Fibroblast of skin of left quadriceps (primary cell): ENCODE results near the gene PCP4.

Experiments
- DNase-seq, 2 experiments: peaks; one replicate each; pipeline ENCODE4 v3.0.0-alpha.2; 2013; ENCODE audit warnings: low read depth in 2 of 2

PCP4 gene

DNA sequence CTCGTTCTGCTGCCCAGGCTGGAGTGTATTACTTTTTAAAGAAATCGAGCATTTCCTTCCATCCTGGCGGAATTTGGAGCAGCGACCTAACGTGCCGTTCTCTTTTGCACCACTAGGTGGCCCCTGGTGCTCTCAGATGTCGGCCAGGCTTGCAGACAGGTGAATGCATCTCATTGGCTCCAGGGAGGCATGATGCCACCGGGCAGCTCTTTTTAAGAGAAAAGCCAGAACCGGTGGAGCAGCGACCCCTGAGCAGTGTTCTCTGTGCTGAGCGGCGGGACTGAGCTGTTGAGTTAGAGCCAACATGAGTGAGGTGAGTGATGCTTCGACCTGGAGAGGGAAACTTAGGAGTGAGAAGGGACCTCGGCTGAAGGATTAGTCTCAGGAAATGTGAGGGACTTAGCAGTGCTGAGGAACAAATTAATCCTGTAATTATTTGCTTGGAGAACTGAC is at the start of gene PCP4:
PCP4 (plus strand) TSS at position 241 of the 453 bp plus-strand sequence; CDS start at position 305, 64 bp downstream.
- DNase-seq = no peak

DNA sequence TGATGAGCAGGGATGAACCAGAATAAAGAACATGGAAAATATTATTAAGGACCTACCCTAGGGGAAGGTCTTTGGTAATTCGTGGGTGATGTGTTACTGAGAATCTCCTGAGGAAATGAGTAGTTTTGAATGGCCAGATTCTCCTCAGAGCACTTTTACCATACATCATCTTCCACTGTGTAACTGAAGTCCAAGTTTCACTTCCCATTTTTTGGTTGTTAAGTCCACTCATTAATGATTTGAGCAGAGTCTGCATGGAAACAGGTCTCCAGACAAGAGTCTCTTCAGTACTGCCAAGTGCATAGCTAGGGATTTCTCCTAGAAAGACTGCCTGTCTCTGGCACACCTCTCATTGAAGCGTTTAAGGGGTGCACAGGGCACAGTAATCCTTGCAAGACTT is 48.7 kb upstream of the PCP4 start:
- DNase-seq = no peak

DNA sequence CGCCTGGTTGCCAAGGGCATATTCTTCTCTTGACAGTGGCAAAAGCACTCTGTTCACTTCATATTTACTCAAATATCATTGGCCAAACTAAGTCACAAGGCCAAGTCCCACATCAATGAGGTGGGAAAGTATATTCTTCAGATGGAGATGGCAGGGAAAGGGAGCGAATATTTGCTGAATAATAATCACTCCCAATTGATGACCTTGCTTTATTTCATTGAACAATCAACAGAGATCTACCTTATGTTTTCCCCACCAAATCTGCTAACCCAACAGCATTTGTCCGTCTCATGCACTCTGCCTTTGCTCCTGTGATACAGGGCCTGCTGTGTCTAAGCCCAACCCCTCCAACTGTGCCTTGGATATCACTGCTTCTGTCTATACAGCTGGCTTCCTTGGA is 45.2 kb upstream of the PCP4 start:
- DNase-seq = no peak

DNA sequence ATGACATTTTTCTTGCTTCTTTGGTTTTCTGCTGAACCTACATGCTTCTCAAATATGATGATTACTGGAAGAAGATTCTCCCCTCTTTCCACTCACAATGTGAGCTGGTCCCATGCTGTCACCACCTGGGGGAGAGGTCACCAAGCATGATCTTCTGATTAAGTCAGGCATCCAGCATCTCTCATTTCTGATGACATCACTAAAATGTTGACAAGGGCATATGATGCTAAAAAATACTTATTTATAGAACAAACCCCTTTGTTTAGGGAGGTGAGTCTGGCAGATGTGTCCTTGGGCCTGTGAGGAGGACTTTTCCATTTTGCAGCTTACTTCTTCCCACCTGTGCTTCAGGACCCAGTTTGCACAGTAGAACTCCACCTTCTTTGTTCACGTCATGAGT is 42.0 kb upstream of the PCP4 start:
- DNase-seq = no peak

DNA sequence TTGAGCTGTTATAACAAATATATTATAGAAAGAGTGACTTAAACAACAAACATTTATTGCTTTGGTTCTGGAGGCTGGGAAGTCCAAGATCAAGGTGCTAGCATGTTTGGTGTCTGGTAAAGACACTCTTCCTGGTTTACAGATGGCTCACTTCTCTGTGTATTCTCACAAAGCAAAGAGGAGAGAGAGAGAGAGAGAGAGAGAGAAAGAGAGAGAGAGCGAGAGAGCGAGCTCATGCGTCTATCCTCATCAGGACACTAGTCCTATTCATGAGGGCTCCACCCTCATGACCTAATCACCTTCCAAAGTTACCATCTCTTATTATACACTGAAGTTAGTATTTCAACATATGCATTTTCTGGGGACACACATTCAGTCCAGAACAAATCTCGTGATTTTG is 32.7 kb upstream of the PCP4 start:
- DNase-seq = no peak

DNA sequence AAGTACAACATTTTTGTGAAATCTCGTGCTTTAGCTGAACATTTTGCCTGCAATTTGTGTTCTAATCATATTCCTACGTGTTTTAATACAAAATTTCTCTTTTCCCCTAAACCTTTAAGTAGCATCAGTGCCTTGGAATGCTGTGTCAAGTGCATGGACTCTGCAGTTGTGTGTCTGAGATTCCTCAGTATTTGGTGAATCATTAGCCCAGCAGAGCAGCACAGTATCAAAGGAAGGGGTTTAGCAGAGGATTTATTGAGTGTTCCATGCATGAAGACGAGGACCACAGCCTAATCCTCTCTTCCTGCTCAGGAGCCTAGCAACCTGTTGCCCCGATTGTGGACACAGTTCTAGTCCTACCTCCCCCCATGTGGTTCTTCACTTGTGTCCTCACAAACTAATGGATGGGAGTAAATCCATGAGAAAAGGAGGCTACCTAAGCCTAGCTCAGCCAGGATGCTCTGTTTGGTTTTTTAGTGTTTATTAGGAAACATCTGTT is 29.3 kb upstream of the PCP4 start:
- no peak for DNase-seq

DNA sequence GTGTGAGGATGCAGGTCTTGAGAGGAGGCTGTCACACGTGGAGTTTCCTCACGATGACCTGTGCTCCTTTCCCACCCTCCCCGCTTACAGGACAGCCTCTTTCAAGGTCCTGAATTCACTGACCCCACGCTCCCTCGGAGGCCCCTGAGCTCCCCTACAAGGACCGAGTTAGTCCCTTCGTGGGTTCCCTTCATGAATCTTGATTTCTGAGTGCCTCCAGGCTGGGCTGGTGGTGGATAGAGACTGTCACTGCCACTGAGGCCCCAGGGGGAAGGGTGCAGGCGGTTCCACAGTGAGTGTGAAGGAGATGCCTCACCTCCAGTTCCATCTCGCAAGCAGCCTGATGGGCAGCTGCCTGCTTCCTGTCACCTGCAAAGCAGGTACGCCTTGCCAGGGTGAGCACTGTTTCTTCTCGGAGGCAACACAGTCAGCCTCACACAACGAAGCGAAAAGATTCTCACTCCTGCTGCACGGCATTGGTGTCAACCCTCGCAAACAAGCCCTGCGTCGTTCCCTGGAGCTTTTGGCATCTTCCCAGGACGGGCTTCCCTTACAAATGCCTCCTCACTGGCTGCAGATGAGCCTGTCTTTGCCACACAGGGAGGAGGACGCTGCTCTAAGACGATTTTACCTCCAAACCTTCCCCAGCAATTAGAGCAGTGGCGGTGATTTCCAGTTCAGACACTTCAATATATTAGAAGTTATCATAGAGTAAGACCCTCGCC is 26.7 kb upstream of the PCP4 start:
- DNase-seq = no peak

DNA sequence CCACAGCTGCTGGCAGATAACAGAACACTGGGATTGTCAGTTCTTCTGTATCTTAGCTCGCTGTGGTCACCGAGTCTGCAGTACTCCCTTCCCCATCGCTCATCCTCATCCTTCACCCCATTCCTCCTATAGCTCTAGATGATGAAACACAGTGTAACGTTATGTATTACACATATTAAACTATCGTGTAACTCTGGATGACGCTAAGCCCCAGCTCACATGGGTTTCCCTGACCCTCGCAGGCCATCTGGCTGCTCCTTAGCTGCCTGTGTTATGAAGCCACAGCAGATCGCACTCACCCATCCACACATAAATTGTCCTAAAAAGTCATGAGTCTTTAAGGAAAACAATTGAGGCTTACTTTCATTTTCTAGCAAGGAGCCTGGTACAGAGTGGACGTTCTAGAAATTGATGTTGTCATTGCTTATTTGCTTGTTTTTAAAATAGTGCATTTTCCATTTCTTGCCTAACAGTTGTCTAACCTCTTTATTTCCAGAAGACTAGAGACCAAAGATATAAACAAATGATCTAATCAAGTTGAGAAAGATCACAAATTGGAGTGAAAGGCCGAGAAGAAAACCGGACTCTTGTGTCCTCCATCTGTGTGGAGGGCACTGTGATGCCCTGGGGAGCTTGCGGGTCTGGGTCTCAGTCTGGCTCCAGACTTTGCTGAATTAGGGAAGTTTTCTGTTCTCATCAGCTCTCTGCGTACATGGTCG is 24.3 kb upstream of the PCP4 start:
- peak; percentile 25 to 29 for DNase-seq

DNA sequence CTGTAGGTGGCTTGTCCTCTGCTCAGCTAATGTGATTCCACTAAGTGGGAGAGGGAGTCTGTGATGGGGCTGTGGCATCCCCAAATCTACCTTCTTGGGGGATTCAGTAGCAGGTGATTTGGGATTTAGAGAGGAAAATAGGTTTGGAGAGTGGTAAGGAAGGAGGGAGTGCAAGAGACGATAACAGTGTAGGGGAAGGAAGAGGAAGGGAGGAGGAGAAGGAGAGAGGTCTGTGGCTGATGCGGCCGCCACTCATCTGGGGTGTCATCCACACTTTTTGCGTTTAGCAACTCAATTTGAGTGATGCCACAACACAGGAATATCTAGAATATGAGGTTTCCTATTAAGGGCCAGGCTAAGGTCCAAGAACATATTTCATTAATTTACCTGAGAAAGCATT is 23.8 kb upstream of the PCP4 start:
- no peak for DNase-seq

DNA sequence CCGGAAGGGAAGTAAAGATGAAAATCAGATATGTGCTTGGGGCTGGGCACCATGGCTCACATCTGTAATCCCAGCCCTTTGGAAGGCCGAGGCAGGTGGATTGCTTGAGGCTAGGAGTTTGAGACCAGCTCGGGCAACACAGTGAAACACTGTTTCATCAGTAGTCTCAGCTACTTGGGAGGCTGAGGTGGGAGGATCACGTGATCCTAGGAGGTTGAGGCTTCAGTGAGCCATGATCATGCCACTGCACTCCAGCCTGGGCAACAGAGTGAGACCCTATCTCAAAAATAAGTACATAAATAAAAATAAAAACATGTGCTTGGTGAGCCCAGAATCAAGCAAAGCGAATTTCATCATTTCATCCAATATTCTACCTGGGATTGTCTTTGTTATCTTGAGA is 23.3 kb upstream of the PCP4 start:
- no peak for DNase-seq

DNA sequence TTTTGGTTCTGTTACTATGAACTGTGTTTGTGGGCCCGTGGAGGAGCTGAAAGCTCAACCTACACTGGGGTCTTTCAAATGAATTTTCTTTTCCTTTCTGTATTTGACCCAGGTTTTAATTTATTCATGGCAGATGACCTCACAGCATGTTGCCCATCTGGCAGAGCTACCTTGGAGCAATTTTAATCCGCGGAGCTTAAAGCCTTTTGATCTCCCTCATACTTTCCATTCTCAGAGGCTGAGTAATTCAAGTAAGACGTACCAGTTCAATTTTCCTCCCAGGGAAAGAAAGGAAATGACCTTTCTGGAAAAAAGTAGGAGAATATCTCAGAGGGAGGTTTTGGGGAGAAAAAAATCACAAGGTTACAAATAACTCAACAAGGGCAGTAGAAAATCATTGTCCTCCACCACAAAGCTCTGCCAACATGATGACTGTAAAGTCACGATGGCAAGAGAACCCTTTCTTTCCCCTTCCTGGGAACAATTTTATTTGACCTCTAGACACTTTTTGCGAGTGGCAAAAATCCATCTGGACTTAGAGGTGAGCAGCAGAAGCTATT is 21.6 kb upstream of the PCP4 start:
- peak; percentile 56 to 58 for DNase-seq

DNA sequence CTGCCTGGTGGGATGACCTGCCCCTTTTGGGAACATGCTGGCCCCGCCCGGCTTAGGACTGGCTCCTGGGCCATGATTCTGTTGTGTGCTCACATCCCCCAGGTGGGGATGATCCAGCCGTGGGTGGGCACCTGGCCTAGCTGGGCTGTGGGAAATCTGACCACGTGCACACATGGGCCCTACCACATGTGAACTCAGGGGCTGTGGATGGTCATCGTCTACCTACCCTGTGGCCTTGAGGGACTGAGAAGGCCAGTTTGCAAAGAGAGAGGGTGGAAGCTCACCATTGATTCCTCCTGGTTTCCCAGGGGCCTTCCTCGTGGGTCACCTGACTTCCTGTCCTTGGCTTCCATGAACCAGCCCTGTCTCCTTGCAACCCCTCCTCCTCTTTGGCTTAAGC is 19.4 kb upstream of the PCP4 start:
- DNase-seq = no peak

DNA sequence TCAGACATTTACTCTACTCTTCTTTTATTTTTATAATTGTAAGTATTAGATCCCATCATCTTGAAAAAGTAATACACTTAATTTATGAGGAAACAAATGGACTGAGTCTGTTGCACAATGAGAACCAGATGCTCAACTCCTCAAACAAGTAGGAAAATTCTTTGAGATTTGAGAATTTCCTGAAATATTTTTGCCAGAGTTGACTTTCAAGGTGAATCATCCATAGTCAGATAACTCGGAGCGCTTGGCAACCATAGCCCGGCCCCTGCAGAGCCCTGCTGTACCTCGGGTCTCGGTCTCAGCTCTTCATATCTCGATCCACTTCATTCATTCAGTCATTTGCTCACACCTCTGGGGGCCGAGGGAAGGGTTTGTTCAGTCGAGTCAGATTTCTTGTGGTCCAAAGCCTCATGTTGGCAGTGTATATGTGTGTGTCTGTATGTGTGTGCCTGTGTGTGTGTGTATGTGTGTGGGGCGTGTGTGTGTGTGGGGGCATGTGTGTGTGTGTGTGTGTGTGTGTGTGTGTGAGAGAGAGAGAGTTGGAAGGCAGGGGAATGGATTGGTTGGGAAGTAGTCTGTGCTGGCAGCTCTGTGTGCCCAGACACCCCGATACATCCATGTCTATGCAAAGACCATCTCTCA is 18.1 kb upstream of the PCP4 start:
- peak; percentile 86 for DNase-seq

DNA sequence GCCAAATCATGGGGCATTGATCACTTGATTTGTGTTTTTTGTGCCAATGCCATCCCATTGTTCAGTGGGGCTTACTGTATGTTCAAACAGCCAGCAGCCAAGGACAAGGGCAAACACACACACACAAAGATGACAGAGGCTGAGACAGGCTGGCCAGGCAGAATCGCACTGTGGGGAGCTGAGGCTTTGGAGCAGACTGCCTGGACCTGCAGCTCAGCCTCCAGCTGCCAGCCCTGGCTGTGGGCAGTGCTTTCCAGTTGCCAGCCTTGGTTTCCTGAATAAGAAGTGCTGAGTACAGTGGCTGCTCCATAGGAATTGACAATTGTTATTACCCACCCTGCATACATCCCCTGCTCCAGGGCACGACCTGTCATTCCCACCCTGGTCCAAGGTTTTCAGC is 16.9 kb upstream of the PCP4 start:
- DNase-seq = no peak

DNA sequence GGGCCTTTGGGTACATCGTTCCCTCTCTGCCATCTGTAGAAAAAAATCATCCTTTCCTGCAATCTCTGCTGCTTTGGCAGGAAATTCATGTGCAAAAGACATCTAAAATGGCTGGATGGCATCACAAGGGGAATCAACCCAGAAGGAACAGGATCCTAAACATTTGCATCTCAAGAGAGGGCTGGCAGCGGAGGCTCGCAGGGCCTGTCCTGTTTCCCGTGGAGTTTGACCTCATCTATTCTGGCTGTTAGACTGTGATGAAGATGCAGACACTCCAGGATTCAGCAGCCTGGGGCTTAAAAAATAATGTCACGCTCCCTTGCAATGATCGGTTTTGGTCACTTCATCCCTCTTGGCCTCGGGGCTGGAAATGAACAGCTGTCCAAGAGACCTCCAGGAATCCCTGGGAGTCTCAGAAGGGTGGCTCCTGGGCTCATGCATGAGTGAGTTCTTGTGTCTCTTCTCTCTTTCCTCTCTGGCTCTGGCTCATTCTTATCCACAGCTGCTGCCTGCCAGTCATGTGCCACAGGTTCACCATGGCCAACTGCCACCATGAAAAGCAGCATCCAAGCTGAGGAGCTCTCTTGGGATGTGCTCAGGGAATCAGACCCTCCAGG is 16.1 kb upstream of the PCP4 start:
- DNase-seq = no peak

DNA sequence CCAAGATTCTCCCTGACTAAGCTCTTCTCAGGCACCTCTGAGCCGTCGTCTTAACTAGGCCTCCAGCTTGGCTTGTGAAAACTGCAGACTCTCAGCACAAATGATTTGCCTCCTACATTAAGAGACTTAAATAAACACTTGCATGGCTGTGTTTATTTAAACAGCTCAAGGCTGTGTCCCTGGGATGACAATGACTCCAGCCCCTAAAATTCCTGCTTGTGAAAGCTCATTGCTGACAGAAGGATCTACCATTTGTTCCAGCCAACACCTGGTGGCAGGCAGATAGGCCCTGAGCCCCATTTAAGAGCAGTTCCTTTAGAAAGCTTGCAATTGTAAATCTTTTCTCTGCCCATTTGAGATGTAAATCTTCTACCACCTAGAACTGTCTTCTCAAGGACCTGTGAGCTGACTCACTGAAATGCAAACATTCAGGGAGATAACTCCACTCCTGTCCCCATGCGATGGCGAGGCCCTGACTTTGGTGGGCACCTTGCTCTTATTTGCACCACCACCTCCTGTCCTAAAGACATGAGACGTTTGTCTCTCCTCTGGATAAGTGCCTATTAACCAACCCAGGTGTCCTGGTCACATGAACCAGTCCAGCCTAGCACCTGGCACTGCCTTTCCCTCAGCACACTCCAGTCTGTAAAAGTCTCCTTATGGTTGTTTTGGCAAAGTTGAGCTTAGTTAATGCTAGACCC is 15.1 kb upstream of the PCP4 start:
- no peak for DNase-seq

DNA sequence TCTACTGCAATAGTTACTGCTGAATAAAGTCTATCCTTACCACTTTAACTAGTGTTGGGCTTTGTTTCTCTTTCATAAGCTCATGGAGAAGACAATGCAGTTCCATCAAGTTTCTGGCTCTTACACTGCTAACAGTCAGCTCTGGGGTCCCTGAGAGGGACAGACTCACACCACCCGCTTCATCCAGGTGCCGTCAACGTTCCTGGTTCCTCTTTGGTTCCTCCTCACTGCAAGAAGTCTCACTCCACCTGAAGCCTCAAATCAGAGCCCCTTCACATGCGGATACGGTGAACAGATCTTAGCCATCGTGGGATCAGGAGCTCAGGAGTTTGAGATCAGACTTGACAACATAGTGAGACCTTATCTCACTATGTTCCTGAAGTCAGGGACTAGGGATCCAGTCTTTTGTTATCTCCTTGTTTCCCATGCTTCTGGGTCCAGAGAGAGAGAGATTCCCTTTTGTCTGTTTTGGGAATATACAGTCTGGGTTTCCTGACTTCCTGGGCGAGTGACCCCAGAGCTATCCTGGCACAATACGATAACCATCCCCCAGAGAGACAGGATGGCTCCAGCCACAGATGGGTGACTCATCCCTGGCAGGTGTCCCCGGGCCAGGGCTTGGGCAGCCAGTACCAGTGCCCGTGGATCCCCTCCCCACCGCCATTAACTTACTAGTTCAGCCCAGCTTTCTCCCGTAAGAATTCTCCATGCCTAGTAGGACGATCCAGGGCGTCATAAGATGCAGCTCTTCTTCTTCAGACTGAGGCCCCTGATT is 14.3 kb upstream of the PCP4 start:
- no peak for DNase-seq

DNA sequence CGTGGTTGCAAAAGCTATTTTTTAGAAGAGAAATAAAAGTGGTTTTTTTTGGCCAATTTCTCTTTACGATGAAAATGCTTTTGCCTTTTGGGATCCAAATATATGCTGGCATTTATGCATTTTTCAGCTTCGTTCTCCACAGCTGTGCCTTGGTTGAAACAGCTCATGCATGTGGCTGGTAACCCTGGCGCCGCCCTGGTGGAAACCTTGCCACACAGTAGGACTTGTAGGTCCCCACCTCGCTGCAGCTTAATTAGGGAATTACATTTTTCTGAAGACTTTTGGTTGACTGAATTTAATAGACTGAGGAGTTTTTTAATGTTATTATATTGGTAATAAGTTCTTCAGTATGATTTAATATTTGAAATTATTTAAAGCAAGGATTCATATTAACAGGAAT is 12.7 kb upstream of the PCP4 start:
- no peak for DNase-seq

DNA sequence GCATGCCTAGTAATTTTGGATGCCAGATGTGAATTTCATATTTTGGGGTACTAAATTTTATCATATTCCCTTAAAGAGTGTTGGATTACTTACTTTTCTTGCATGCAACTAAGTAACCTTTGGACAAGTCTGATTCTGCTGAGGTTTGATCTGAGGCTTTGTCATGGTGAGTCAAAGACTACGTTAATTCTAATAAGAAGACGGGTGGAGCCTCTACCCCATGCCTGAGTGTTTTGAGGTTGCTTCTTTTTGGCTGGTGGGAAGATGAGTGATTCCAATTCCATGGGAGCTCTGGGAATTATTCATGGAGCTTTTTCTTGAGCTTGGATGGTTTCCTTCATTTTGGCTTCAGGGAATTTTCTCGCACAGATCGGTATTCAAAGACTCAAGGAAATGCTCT is 11.6 kb upstream of the PCP4 start:
- no peak for DNase-seq

DNA sequence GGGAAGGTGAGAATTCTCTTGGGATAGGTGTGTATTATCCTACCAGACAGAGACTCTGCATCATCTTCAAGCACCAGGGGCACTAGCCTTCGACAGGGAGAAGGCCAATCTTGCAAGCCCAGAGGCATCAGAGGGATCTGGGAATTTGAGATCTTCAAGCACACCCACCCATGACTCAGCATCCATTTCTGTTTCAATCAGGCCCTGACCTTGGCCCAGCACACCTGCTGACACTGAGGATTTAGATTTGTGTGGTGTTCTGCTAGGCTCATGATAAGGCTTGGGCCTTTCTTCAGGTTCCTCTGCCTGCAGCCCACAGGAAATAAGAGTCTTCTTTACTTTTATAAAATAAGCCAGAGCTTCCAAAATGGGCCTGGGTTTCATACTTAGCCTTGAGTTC is 6.6 kb upstream of the PCP4 start:
- no peak for DNase-seq

DNA sequence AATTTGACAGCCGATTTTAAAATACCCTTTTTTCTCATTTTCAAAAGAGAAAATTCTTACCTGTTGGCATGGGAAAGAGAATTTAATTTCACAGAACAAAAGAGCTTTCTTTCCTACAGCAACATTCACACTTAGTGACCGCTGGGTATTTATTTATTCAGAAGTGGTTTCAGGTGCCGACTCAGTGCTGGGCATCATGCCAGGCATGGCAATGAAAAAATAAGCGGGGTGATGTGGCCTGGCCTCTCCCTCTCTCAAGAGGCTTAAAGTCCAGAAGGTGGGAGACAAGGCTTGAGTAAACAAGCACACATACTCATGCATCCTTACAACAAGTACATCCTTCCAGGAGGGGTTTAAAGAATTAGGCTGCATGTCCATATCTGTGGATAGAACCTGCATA is 4.1 kb upstream of the PCP4 start:
- no peak for DNase-seq
